Adrenal gland (tissue), 5 donors: ENCODE results near the gene SLC9A3.

Source experiments
- POLR2A ChIP-seq, 2 donors: fragments of 450-650 bp; IDR thresholded peaks; one replicate each; pipeline ENCODE4 v1.6.1; 2017; ENCODE audit warnings: antibody characterized with exemption in 2 of 2, mild to moderate bottlenecking in 2 of 2, moderate library complexity in 1 of 2
- TF ChIP-seq, protein P1 (sequence below), 6 experiments: fragments of 450-650 bp in 4 of 6; fragments of 200-600 bp in 2 of 6; sonication (generic) in 1 of 6; IDR thresholded peaks; 1 replicate in 5 of 6; 2 replicates in 1 of 6; pipeline versions ENCODE4 v1.5.1 to v1.8.0; 2016 to 2021; ENCODE audit warnings: antibody characterized with exemption in 6 of 6, mild to moderate bottlenecking in 2 of 6, moderate library complexity in 1 of 6
- donor health status: DM: no; HTN: no; CAD: no.

DNA sequence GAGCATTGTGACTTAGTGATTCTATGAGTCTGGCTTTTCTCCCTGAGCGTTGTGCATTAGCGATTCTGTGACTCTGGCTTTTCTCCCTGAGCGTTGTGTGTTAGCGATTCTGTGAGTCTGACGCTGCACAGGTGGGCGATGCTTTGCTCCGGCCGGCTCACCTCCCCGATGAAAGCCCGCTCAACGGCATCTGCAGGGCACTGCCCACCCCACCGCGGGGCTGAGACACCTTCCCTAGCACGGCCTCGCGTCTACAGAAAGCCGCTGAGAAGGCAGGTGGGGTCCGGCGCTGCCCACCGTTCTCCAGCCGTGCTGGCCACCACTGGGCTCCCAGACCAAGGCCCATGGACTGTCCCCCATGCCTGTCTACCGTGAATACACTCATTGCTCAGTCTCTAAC, 12.8 kb upstream of the SLC9A3 start:
- TF ChIP-seq, protein P1, sequence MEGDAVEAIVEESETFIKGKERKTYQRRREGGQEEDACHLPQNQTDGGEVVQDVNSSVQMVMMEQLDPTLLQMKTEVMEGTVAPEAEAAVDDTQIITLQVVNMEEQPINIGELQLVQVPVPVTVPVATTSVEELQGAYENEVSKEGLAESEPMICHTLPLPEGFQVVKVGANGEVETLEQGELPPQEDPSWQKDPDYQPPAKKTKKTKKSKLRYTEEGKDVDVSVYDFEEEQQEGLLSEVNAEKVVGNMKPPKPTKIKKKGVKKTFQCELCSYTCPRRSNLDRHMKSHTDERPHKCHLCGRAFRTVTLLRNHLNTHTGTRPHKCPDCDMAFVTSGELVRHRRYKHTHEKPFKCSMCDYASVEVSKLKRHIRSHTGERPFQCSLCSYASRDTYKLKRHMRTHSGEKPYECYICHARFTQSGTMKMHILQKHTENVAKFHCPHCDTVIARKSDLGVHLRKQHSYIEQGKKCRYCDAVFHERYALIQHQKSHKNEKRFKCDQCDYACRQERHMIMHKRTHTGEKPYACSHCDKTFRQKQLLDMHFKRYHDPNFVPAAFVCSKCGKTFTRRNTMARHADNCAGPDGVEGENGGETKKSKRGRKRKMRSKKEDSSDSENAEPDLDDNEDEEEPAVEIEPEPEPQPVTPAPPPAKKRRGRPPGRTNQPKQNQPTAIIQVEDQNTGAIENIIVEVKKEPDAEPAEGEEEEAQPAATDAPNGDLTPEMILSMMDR (IDR thresholded peaks at IDR 0.05) = no peak
- no peak for TF ChIP-seq POLR2A (IDR thresholded peaks at IDR 0.05)
